ENCODE data around the gene APOM. TPM values are rescaled to one million over a fixed set of nuclear protein-coding genes. Genes with fewer than 3 reads are reported as not detected.

The APOM gene
- total and polyA plus RNA-seq, 3 experiments from 2014 or later, result 2.4 to 4.3 (median 3.3) TPM

GRCh38 chr6:31707701-31708100, 52.0 kb downstream of the APOM start:
- Mint-ChIP-seq H3K4me1 (peaks cover 16 to 28% (median 25%) of the 10 kb centered on the region in 3 donors), H3K36me3 (peaks cover 0 to 6% (median 0%) of the 10 kb centered on the region in 3 donors), H3K4me3 (no peak overlapping the region), H3K9me3 (no peaks in the 10 kb centered on the region), H3K27me3 (peaks cover 0 to 1% of the 10 kb centered on the region in 2 donors), H3K27ac (no peak overlapping the region)
- peaks cover 13% of the 10 kb centered on the region for H3K4me1 ChIP-seq (ENCODE audit: insufficient read depth, low read length)
- H3K27me3 ChIP-seq (ENCODE audit: insufficient read depth, low read length, poor library complexity, severe bottlenecking), result no peaks in the 10 kb centered on the region
- ChIA-PET POLR2A (no interaction called here), CTCF (no interaction called here)
- no peaks in the 10 kb centered on the region for H3K36me3 ChIP-seq (ENCODE audit: insufficient read depth, low read length)
- no peaks in the 10 kb centered on the region for H3K9me3 ChIP-seq (ENCODE audit: low read length)
- DNase-seq, result peak in 1 of 5 donors; percentile 30
- no peak overlapping the region for H3K27ac ChIP-seq (ENCODE audit: low read depth, low read length)
- H3K4me3 ChIP-seq (ENCODE audit: low read length), result no peak overlapping the region

Other genes starting within 250 kb of the APOM start
Only the 30 nearest of the 37 such genes appear.
- gene MICB, start 157.7 kb upstream of the APOM start, total RNA-seq, result 10 to 100 TPM; 21.9 to 22.3 TPM
- gene MICB, start 157.7 kb upstream of the APOM start, polyA plus RNA-seq, result 12.0 TPM
- gene MCCD1, start 126.9 kb upstream of the APOM start, total RNA-seq, result not detected
- gene MCCD1, start 126.9 kb upstream of the APOM start, polyA plus RNA-seq, result not detected
- gene DDX39B, start 113.9 kb upstream of the APOM start, total RNA-seq, result 100 to 1,000 TPM; 643 to 658 TPM
- gene DDX39B, start 113.9 kb upstream of the APOM start, polyA plus RNA-seq, result 85.7 TPM
- gene ATP6V1G2, start 109.3 kb upstream of the APOM start, total RNA-seq, result 1 to 10 TPM in 1 of 2 experiments, under 1 TPM in 1; 0.94 to 2.0 TPM
- gene ATP6V1G2, start 109.3 kb upstream of the APOM start, polyA plus RNA-seq, result 1.4 TPM
- gene NFKBIL1, start 108.3 kb upstream of the APOM start, total RNA-seq, result 10 to 100 TPM; 13.5 to 13.8 TPM
- 6.9 TPM for gene NFKBIL1, start 108.3 kb upstream of the APOM start, polyA plus RNA-seq
- gene LTA, start 83.6 kb upstream of the APOM start, total RNA-seq, result 100 to 1,000 TPM; 839 to 854 TPM
- 23.3 TPM for gene LTA, start 83.6 kb upstream of the APOM start, polyA plus RNA-seq
- gene TNF, start 80.3 kb upstream of the APOM start, total RNA-seq, result 100 to 1,000 TPM; 207 to 215 TPM
- gene TNF, start 80.3 kb upstream of the APOM start, polyA plus RNA-seq, result 7.9 TPM
- 100 to 1,000 TPM; 196 to 206 TPM for gene LTB, start 73.5 kb upstream of the APOM start, total RNA-seq
- gene LTB, start 73.5 kb upstream of the APOM start, polyA plus RNA-seq, result 1,182 TPM
- gene LST1, start 69.6 kb upstream of the APOM start, total RNA-seq, result 10 to 100 TPM; 22.0 to 22.4 TPM
- 49.6 TPM for gene LST1, start 69.6 kb upstream of the APOM start, polyA plus RNA-seq
- gene NCR3, start 62.9 kb upstream of the APOM start, total RNA-seq, result 10 to 100 TPM; 22.4 to 26.3 TPM
- 328 TPM for gene NCR3, start 62.9 kb upstream of the APOM start, polyA plus RNA-seq
- 10 to 100 TPM; 35.6 TPM for gene AIF1, start 40.7 kb upstream of the APOM start, total RNA-seq
- gene AIF1, start 40.7 kb upstream of the APOM start, polyA plus RNA-seq, result 33.2 TPM
- gene PRRC2A, start 35.2 kb upstream of the APOM start, total RNA-seq, result 100 to 1,000 TPM; 251 to 263 TPM
- gene PRRC2A, start 35.2 kb upstream of the APOM start, polyA plus RNA-seq, result 9.3 TPM
- gene BAG6, start 3.2 kb upstream of the APOM start, total RNA-seq, result 100 to 1,000 TPM; 258 to 261 TPM
- gene BAG6, start 3.2 kb upstream of the APOM start, polyA plus RNA-seq, result 23.1 TPM
- 10 to 100 TPM; 19.5 to 20.0 TPM for gene C6orf47, start 4.9 kb downstream of the APOM start, total RNA-seq
- gene C6orf47, start 4.9 kb downstream of the APOM start, polyA plus RNA-seq, result 37.0 TPM
- gene GPANK1, start 9.1 kb downstream of the APOM start, total RNA-seq, result 10 to 100 TPM; 46.2 to 46.4 TPM
- 19.6 TPM for gene GPANK1, start 9.1 kb downstream of the APOM start, polyA plus RNA-seq
- gene CSNK2B, start 10.2 kb downstream of the APOM start, total RNA-seq, result 100 to 1,000 TPM; 323 to 334 TPM
- gene CSNK2B, start 10.2 kb downstream of the APOM start, polyA plus RNA-seq, result 265 TPM
- 10 to 100 TPM; 19.1 to 21.2 TPM for gene LY6G5B, start 14.1 kb downstream of the APOM start, total RNA-seq
- 0.64 TPM for gene LY6G5B, start 14.1 kb downstream of the APOM start, polyA plus RNA-seq
- 1 to 10 TPM; 3.5 to 4.5 TPM for gene LY6G5C, start 25.2 kb downstream of the APOM start, total RNA-seq
- gene LY6G5C, start 25.2 kb downstream of the APOM start, polyA plus RNA-seq, result 10.3 TPM
- 10 to 100 TPM; 37.0 to 41.0 TPM for gene ABHD16A, start 47.4 kb downstream of the APOM start, total RNA-seq
- gene ABHD16A, start 47.4 kb downstream of the APOM start, polyA plus RNA-seq, result 45.5 TPM
- not detected for gene LY6G6F, start 51.0 kb downstream of the APOM start, total RNA-seq
- gene LY6G6F, start 51.0 kb downstream of the APOM start, polyA plus RNA-seq, result not detected
- not detected for gene LY6G6D, start 59.5 kb downstream of the APOM start, total RNA-seq
- gene LY6G6D, start 59.5 kb downstream of the APOM start, polyA plus RNA-seq, result not detected
- not detected for gene LY6G6C, start 65.9 kb downstream of the APOM start, total RNA-seq
- gene LY6G6C, start 65.9 kb downstream of the APOM start, polyA plus RNA-seq, result not detected
- not detected for gene MPIG6B, start 67.5 kb downstream of the APOM start, total RNA-seq
- gene MPIG6B, start 67.5 kb downstream of the APOM start, polyA plus RNA-seq, result 0.08 TPM
- 1 to 10 TPM; 4.1 to 4.9 TPM for gene DDAH2, start 73.4 kb downstream of the APOM start, total RNA-seq
- 26.3 TPM for gene DDAH2, start 73.4 kb downstream of the APOM start, polyA plus RNA-seq
- gene CLIC1, start 80.6 kb downstream of the APOM start, total RNA-seq, result 100 to 1,000 TPM; 377 TPM
- 657 TPM for gene CLIC1, start 80.6 kb downstream of the APOM start, polyA plus RNA-seq
- 10 to 100 TPM; 36.4 to 39.8 TPM for gene MSH5, start 84.1 kb downstream of the APOM start, total RNA-seq
- 2.0 TPM for gene MSH5, start 84.1 kb downstream of the APOM start, polyA plus RNA-seq
- gene SAPCD1, start 106.8 kb downstream of the APOM start, total RNA-seq, result 1 to 10 TPM; 6.1 to 7.0 TPM
- not detected for gene SAPCD1, start 106.8 kb downstream of the APOM start, polyA plus RNA-seq
- 1 to 10 TPM; 1.4 to 1.7 TPM for gene VWA7, start 121.4 kb downstream of the APOM start, total RNA-seq
- gene VWA7, start 121.4 kb downstream of the APOM start, polyA plus RNA-seq, result 2.5 TPM
- gene VARS1, start 139.9 kb downstream of the APOM start, total RNA-seq, result 100 to 1,000 TPM; 179 to 180 TPM
- gene VARS1, start 139.9 kb downstream of the APOM start, polyA plus RNA-seq, result 47.5 TPM
- gene LSM2, start 151.1 kb downstream of the APOM start, total RNA-seq, result 100 to 1,000 TPM; 160 to 172 TPM
- 80.8 TPM for gene LSM2, start 151.1 kb downstream of the APOM start, polyA plus RNA-seq

Data from CD8-positive, alpha-beta memory T cell (primary cell).